Neutrophil (primary cell): Measurements from ENCODE around the gene MEGF8.

Experiments
- H3K27ac ChIP-seq: fragments of 200-600 bp; sonication (generic); 2 replicates; pipeline ENCODE4 v1.5.1; 2016; ENCODE audit warnings: mild to moderate bottlenecking, moderate library complexity
- H3K27me3 ChIP-seq: fragments of 200-600 bp; sonication (generic); 2 replicates; pipeline ENCODE4 v1.6.0; 2016; ENCODE audit warnings: mild to moderate bottlenecking
- H3K36me3 ChIP-seq: fragments of 200-600 bp; sonication (generic); 2 replicates; pipeline ENCODE4 v1.5.1; 2017
- H3K4me1 ChIP-seq, 2 experiments: fragments of 200-600 bp in 1 of 2; sonication (generic) in 1 of 2; 1 replicate in 1 of 2; 2 replicates in 1 of 2; pipeline versions ENCODE4 v1.5.1 to v1.6.1; 2013 to 2016; ENCODE audit warnings: low read depth in 1 of 2, low read length in 1 of 2, mild to moderate bottlenecking in 1 of 2, moderate library complexity in 1 of 2; ENCODE audit not compliant: control insufficient read depth in 1 of 2, insufficient read depth in 1 of 2
- H3K4me3 ChIP-seq, 2 experiments: fragments of 200-600 bp in 1 of 2; sonication (generic) in 1 of 2; 1 replicate in 1 of 2; 2 replicates in 1 of 2; pipeline ENCODE4 v1.5.1; 2013 to 2016; ENCODE audit warnings: low read depth in 1 of 2, low read length in 1 of 2, mild to moderate bottlenecking in 1 of 2, moderate library complexity in 1 of 2
- H3K9me3 ChIP-seq: fragments of 200-600 bp; sonication (generic); 2 replicates; pipeline ENCODE4 v1.5.1; 2016
- TF ChIP-seq, protein P1 (sequence below): fragments of 200-600 bp; sonication (generic); IDR thresholded peaks from 2 replicates; pipeline ENCODE4 v1.5.1; 2016; ENCODE audit warnings: antibody characterized with exemption

The MEGF8 gene

GRCh38 chr19:42322305-42322704, 3.1 kb upstream of the MEGF8 start:
- Histone ChIP-seq H3K27me3 (peaks cover 58% of the 10 kb centered on the region), H3K36me3 (no peaks in the 10 kb centered on the region), H3K27ac (no peak overlapping the region), H3K4me1 (peaks cover 19 to 25% of the 10 kb centered on the region in 2 experiments), H3K9me3 (no peaks in the 10 kb centered on the region), H3K4me3 (no peak overlapping the region)
- TF ChIP-seq, protein P1, sequence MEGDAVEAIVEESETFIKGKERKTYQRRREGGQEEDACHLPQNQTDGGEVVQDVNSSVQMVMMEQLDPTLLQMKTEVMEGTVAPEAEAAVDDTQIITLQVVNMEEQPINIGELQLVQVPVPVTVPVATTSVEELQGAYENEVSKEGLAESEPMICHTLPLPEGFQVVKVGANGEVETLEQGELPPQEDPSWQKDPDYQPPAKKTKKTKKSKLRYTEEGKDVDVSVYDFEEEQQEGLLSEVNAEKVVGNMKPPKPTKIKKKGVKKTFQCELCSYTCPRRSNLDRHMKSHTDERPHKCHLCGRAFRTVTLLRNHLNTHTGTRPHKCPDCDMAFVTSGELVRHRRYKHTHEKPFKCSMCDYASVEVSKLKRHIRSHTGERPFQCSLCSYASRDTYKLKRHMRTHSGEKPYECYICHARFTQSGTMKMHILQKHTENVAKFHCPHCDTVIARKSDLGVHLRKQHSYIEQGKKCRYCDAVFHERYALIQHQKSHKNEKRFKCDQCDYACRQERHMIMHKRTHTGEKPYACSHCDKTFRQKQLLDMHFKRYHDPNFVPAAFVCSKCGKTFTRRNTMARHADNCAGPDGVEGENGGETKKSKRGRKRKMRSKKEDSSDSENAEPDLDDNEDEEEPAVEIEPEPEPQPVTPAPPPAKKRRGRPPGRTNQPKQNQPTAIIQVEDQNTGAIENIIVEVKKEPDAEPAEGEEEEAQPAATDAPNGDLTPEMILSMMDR: no peak

GRCh38 chr19:42323473-42323851, 2.0 kb upstream of the MEGF8 start:
- H3K36me3 ChIP-seq: no peaks in the 10 kb centered on the region
- H3K4me1 ChIP-seq: peaks cover 19 to 25% of the 10 kb centered on the region in 2 experiments
- H3K4me3 ChIP-seq: no peak overlapping the region
- TF ChIP-seq, protein P1: no peak
- peaks cover 55% of the 10 kb centered on the region for H3K27me3 ChIP-seq
- no peak overlapping the region for H3K27ac ChIP-seq
- no peaks in the 10 kb centered on the region for H3K9me3 ChIP-seq

DNA sequence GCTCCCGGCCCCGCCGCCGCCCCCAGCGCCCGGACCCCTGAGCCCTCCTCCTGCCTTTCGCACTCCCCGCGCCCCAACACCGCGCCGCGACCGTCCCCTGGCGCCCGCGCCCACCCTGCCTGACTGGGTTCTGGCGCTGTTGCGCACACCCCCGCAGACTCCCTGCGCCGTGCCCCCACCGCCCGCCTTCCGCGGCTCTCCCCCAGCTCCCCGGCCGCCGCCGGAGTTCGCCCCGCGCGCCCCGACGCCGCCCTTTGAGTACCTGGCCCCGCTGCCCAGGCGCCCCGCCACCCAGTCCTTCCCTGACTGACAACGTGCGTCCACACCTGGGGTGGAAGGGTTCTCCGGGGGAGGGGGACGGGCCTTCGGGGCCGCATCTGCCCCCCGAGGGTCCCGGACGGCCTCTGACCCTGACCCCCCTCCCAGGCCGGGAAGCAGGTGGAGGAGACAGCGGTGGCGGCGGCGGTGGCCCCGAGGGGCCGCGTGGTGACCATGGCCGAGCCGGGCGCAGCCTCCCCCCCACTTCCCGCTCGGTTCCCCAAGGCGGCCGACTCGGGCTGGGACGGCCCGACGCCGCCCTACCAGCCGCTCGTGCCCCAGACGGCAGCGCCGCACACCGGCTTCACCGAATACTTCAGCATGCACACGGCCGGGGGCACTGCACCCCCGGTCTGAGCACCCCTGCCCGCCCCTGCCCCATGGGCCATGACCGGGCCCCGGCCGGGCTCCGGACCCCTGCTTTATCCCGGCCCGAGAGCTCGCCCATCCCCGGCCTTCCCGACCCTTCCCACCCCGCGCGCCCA, 1.4 kb upstream of the MEGF8 start:
- Histone ChIP-seq H3K4me1 (peaks cover 19 to 25% of the 10 kb centered on the region in 2 experiments), H3K9me3 (no peaks in the 10 kb centered on the region), H3K4me3 (peak overlapping the region in 1 of 2 experiments; percentile 95), H3K36me3 (no peaks in the 10 kb centered on the region), H3K27me3 (peaks cover 55% of the 10 kb centered on the region), H3K27ac (no peak overlapping the region)
- TF ChIP-seq, protein P1: no peak

GRCh38 chr19:42324655-42325307, 654 bp upstream of the MEGF8 start:
- Histone ChIP-seq H3K27ac (peak overlapping the region; percentile 78), H3K4me3 (peak overlapping the region; percentile 86 to 95), H3K4me1 (peaks cover 19 to 25% of the 10 kb centered on the region in 2 experiments), H3K9me3 (no peaks in the 10 kb centered on the region), H3K27me3 (peaks cover 54% of the 10 kb centered on the region), H3K36me3 (no peaks in the 10 kb centered on the region)
- TF ChIP-seq, protein P1: no peak

- TF ChIP-seq, protein P1: no peak
- H3K4me1 ChIP-seq: peaks cover 19 to 25% of the 10 kb centered on the region in 2 experiments
- H3K36me3 ChIP-seq: no peaks in the 10 kb centered on the region
- peak overlapping the region; percentile 78 for H3K27ac ChIP-seq
- H3K27me3 ChIP-seq: peaks cover 41% of the 10 kb centered on the region
- peak overlapping the region; percentile 86 to 95 for H3K4me3 ChIP-seq
- H3K9me3 ChIP-seq: no peaks in the 10 kb centered on the region
Observed at GRCh38 chr19:42325896-42326771, 699 bp downstream of the MEGF8 start.
